ENCODE measurements around the gene SYNJ1.
"Not testable (repeated sequence)": the region's sequence is repeated elsewhere in the genome, so short reads cannot be mapped to it uniquely, and the experiment has no call there.

SYNJ1 gene

GRCh38 chr21:32727687-32728455 is at the start of gene SYNJ1:
SYNJ1 (minus strand) TSS chr21:32728013; CDS start chr21:32726895, 1,118 bp downstream.
- DNase-seq (ENCODE audit: low read depth) = peak; percentile 91

- DNase-seq (ENCODE audit: low read depth) = no peak
Observed at GRCh38 chr21:32777269-32777668, 49.5 kb upstream of the SYNJ1 start.

GRCh38 chr21:32776743-32777142 is 48.9 kb upstream of the SYNJ1 start:
- no peak for DNase-seq (ENCODE audit: low read depth)

GRCh38 chr21:32773048-32773344 is 45.2 kb upstream of the SYNJ1 start:
- DNase-seq (ENCODE audit: low read depth) = not testable (repeated sequence)

GRCh38 chr21:32772281-32773047 is 44.7 kb upstream of the SYNJ1 start:
- DNase-seq (ENCODE audit: low read depth) = peak; percentile 27

- no peak for DNase-seq (ENCODE audit: low read depth)
Observed at GRCh38 chr21:32770871-32771523, 43.2 kb upstream of the SYNJ1 start.

GRCh38 chr21:32768530-32768929 is 40.7 kb upstream of the SYNJ1 start:
- DNase-seq (ENCODE audit: low read depth) = no peak

GRCh38 chr21:32765058-32765457 is 37.2 kb upstream of the SYNJ1 start:
- no peak for DNase-seq (ENCODE audit: low read depth)

GRCh38 chr21:32764186-32764585 is 36.4 kb upstream of the SYNJ1 start:
- DNase-seq (ENCODE audit: low read depth) = no peak

- DNase-seq (ENCODE audit: low read depth) = no peak
Observed at GRCh38 chr21:32757804-32758203, 30.0 kb upstream of the SYNJ1 start.

- no peak for DNase-seq (ENCODE audit: low read depth)
Observed at GRCh38 chr21:32756096-32756495, 28.3 kb upstream of the SYNJ1 start.

- no peak for DNase-seq (ENCODE audit: low read depth)
Observed at GRCh38 chr21:32753818-32754585, 26.2 kb upstream of the SYNJ1 start.

- no peak for DNase-seq (ENCODE audit: low read depth)
Observed at GRCh38 chr21:32750405-32750804, 22.6 kb upstream of the SYNJ1 start.

- no peak for DNase-seq (ENCODE audit: low read depth)
Observed at GRCh38 chr21:32749662-32750061, 21.8 kb upstream of the SYNJ1 start.

GRCh38 chr21:32748529-32748928 is 20.7 kb upstream of the SYNJ1 start:
- no peak for DNase-seq (ENCODE audit: low read depth)

GRCh38 chr21:32747396-32747795 is 19.6 kb upstream of the SYNJ1 start:
- DNase-seq (ENCODE audit: low read depth) = no peak

- not testable (repeated sequence) for DNase-seq (ENCODE audit: low read depth)
Observed at GRCh38 chr21:32746711-32747110, 18.9 kb upstream of the SYNJ1 start.

GRCh38 chr21:32742396-32742795 is 14.6 kb upstream of the SYNJ1 start:
- DNase-seq (ENCODE audit: low read depth) = no peak

GRCh38 chr21:32741336-32741735 is 13.5 kb upstream of the SYNJ1 start:
- no peak for DNase-seq (ENCODE audit: low read depth)

- no peak for DNase-seq (ENCODE audit: low read depth)
Observed at GRCh38 chr21:32739946-32740345, 12.1 kb upstream of the SYNJ1 start.

- not testable (repeated sequence) for DNase-seq (ENCODE audit: low read depth)
Observed at GRCh38 chr21:32736083-32736482, 8.3 kb upstream of the SYNJ1 start.

GRCh38 chr21:32735524-32735923 is 7.7 kb upstream of the SYNJ1 start:
- DNase-seq (ENCODE audit: low read depth) = no peak
